Measurements from ENCODE around the gene CPNE4.
A peak's percentile ranks its signal among the peaks of the same experiment; 100 is the strongest.
"Not testable (repeated sequence)": the region's sequence is repeated elsewhere in the genome, so short reads cannot be mapped to it uniquely, and the experiment has no call there.

Gene CPNE4

DNA sequence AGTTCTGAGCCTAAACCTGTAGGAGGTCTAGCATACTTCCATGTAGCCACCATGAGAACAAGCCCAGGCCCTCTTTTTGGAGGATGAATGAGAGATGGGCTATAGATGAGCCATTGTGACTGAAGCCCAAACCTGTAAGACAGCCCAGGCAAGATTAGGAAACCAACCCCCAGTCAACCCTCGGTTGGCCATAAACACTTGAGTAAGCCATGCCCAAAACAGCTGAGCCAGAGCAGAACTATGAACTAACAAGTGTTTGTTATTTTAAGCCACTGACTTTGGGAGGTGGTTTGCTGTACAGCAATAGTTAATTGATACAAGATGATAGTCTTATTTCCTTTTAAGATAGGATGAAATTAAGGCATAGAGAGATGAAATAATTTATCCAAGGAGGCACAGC lies 12.4 kb upstream of the CPNE4 start:
- no peaks in the 10 kb centered on the region for H3K36me3 ChIP-seq (ENCODE audit: insufficient read depth, low read length)
- H3K4me3 ChIP-seq (ENCODE audit: low read depth, low read length, poor library complexity, severe bottlenecking) = no peak overlapping the region
- no peaks in the 10 kb centered on the region for H3K9me3 ChIP-seq (ENCODE audit: low read length)

DNA sequence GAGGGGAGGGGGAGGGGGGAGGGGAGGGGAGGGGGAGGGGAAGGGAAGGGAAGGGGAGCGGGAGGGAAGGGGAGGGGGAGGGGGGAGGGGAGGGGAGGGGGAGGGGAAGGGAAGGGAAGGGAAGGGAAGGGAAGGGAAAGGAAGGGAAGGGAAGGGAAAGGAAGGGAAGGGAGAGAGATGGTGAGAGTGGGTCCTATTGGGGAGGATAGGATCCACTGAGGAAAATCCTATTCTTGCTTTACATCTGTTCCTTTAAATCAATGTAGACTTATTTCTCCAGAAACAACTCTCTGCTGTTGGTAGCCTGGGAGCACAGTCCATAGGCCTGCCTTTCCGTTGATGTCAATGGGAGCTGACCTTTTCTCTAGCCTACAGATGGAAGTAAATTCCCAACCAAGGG lies 10.1 kb upstream of the CPNE4 start:
- not testable (repeated sequence) for H3K79me2 ChIP-seq (ENCODE audit: insufficient read depth, low read length); H3K9me2 ChIP-seq (ENCODE audit: low read depth, low read length); H3K36me3 ChIP-seq (ENCODE audit: insufficient read depth, low read length); H4K20me1 ChIP-seq (ENCODE audit: insufficient read depth, low read length); H3K4me2 ChIP-seq (ENCODE audit: low read length); H2AFZ ChIP-seq (ENCODE audit: low read length); H3K27me3 ChIP-seq (ENCODE audit: insufficient read depth, low read length); H3K27ac ChIP-seq (ENCODE audit: low read depth, low read length, poor library complexity, severe bottlenecking); H3K4me1 ChIP-seq (ENCODE audit: insufficient read depth, low read length, severe bottlenecking); H3K4me3 ChIP-seq (ENCODE audit: low read depth, low read length, poor library complexity, severe bottlenecking); H3K9me3 ChIP-seq (ENCODE audit: low read length); H3K9ac ChIP-seq (ENCODE audit: low read length); H3F3A ChIP-seq (ENCODE audit: insufficient read depth, low read length)

More for the DNA sequence above, 12.4 kb upstream of the CPNE4 start:
- no peak for TF ChIP-seq EZH2 (IDR thresholded peaks at IDR 0.05; ENCODE audit: borderline replicate concordance, low read length)
- TF ChIP-seq, protein P1, sequence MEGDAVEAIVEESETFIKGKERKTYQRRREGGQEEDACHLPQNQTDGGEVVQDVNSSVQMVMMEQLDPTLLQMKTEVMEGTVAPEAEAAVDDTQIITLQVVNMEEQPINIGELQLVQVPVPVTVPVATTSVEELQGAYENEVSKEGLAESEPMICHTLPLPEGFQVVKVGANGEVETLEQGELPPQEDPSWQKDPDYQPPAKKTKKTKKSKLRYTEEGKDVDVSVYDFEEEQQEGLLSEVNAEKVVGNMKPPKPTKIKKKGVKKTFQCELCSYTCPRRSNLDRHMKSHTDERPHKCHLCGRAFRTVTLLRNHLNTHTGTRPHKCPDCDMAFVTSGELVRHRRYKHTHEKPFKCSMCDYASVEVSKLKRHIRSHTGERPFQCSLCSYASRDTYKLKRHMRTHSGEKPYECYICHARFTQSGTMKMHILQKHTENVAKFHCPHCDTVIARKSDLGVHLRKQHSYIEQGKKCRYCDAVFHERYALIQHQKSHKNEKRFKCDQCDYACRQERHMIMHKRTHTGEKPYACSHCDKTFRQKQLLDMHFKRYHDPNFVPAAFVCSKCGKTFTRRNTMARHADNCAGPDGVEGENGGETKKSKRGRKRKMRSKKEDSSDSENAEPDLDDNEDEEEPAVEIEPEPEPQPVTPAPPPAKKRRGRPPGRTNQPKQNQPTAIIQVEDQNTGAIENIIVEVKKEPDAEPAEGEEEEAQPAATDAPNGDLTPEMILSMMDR (IDR thresholded peaks at IDR 0.05; ENCODE audit: low read length) = no peak
- H3K4me2 ChIP-seq (ENCODE audit: low read length) = no peak overlapping the region
- H3K27ac ChIP-seq (ENCODE audit: low read depth, low read length, poor library complexity, severe bottlenecking) = no peak overlapping the region
- H3K4me1 ChIP-seq (ENCODE audit: insufficient read depth, low read length, severe bottlenecking) = no peaks in the 10 kb centered on the region
- H3K9ac ChIP-seq (ENCODE audit: low read length) = no peak overlapping the region
- no peaks in the 10 kb centered on the region for H4K20me1 ChIP-seq (ENCODE audit: insufficient read depth, low read length)
- no peaks in the 10 kb centered on the region for H3F3A ChIP-seq (ENCODE audit: insufficient read depth, low read length)
- H3K79me2 ChIP-seq (ENCODE audit: insufficient read depth, low read length) = no peaks in the 10 kb centered on the region
- no peaks in the 10 kb centered on the region for H3K9me2 ChIP-seq (ENCODE audit: low read depth, low read length)
- H3K27me3 ChIP-seq (ENCODE audit: insufficient read depth, low read length) = no peaks in the 10 kb centered on the region
- no peak overlapping the region for H2AFZ ChIP-seq (ENCODE audit: low read length)

DNA sequence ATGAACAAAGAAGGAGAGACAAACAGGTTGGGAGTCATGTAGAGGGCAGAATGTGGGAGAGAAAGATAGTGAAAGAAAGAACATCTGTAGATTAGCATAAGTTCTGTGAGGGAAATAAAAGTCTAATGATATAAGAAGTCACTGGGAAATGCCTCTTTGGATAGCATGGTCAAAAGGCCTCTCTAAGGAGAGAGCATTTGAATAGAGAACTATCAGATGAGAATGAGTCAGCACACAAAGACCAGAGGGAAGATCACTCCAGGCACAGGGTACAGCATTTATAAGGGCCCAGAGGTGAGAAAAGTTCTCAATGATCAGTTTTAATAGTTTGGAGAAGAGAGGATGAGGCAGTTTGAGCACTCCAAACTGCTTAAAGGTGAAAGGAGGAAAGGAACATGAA lies 7.9 kb upstream of the CPNE4 start:
- TF ChIP-seq, protein P1 (IDR thresholded peaks at IDR 0.05; ENCODE audit: low read length) = no peak
- no peak for TF ChIP-seq EZH2 (IDR thresholded peaks at IDR 0.05; ENCODE audit: borderline replicate concordance, low read length)
- H3K9me3 ChIP-seq (ENCODE audit: low read length) = no peaks in the 10 kb centered on the region
- H3K9me2 ChIP-seq (ENCODE audit: low read depth, low read length) = no peaks in the 10 kb centered on the region
- H4K20me1 ChIP-seq (ENCODE audit: insufficient read depth, low read length) = no peaks in the 10 kb centered on the region
- no peaks in the 10 kb centered on the region for H3K4me1 ChIP-seq (ENCODE audit: insufficient read depth, low read length, severe bottlenecking)
- H3F3A ChIP-seq (ENCODE audit: insufficient read depth, low read length) = no peaks in the 10 kb centered on the region
- H3K4me2 ChIP-seq (ENCODE audit: low read length) = no peak overlapping the region
- H2AFZ ChIP-seq (ENCODE audit: low read length) = no peak overlapping the region
- no peak overlapping the region for H3K9ac ChIP-seq (ENCODE audit: low read length)
- H3K27ac ChIP-seq (ENCODE audit: low read depth, low read length, poor library complexity, severe bottlenecking) = no peak overlapping the region
- no peaks in the 10 kb centered on the region for H3K79me2 ChIP-seq (ENCODE audit: insufficient read depth, low read length)
- H3K4me3 ChIP-seq (ENCODE audit: low read depth, low read length, poor library complexity, severe bottlenecking) = no peak overlapping the region
- H3K27me3 ChIP-seq (ENCODE audit: insufficient read depth, low read length) = no peaks in the 10 kb centered on the region
- H3K36me3 ChIP-seq (ENCODE audit: insufficient read depth, low read length) = no peaks in the 10 kb centered on the region

DNA sequence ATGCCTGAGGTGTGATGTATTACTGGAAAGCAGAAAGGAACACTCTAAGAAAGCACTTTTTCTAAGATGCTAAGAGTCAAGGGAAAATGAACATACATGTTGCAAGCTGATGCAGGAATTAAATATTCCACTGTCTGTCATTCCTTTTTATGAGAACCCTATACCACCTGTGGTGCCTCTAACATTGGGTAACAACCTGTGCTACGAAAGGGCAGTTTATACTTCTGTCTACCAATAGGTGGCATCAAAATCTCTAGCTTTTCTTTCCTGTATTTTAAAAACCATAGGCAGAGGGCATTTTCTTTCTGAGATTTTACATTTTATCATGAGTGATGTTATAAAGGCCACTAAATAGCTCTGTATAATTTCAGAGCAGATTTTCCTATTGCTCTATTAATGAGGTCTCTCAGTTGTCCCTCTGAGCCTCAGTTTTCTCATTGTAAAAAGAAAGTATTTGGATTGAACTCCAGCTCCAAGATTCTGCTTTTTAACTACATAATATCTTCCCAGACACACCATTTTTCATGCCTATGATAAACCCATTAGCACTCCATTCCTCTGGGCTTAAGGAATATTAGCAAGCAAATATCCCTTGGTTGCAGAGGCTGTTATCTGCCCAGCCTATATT lies 3.5 kb upstream of the CPNE4 start:
- Histone ChIP-seq H2AFZ (ENCODE audit: low read length) (no peak overlapping the region), H3K9me3 (ENCODE audit: low read length) (no peaks in the 10 kb centered on the region), H3K27ac (ENCODE audit: low read depth, low read length, poor library complexity, severe bottlenecking) (no peak overlapping the region), H3K9ac (ENCODE audit: low read length) (no peak overlapping the region), H3K4me3 (ENCODE audit: low read depth, low read length, poor library complexity, severe bottlenecking) (no peak overlapping the region), H3K4me1 (ENCODE audit: insufficient read depth, low read length, severe bottlenecking) (no peaks in the 10 kb centered on the region), H4K20me1 (ENCODE audit: insufficient read depth, low read length) (no peaks in the 10 kb centered on the region), H3K79me2 (ENCODE audit: insufficient read depth, low read length) (no peaks in the 10 kb centered on the region), H3K27me3 (ENCODE audit: insufficient read depth, low read length) (no peaks in the 10 kb centered on the region), H3K9me2 (ENCODE audit: low read depth, low read length) (no peaks in the 10 kb centered on the region), H3F3A (ENCODE audit: insufficient read depth, low read length) (no peaks in the 10 kb centered on the region), H3K36me3 (ENCODE audit: insufficient read depth, low read length) (no peaks in the 10 kb centered on the region), H3K4me2 (ENCODE audit: low read length) (no peak overlapping the region)
- TF ChIP-seq, protein P1 (IDR thresholded peaks at IDR 0.05; ENCODE audit: low read length) = peak; percentile 72
- no peak for TF ChIP-seq EZH2 (IDR thresholded peaks at IDR 0.05; ENCODE audit: borderline replicate concordance, low read length)

Data from OCI-LY1 (cell line).